HepG2 (cell line): ENCODE data around the gene CKLF. TPM values are rescaled to one million over a fixed set of nuclear protein-coding genes. Genes with fewer than 3 reads are reported as not detected.

Experiments
- CAMTA2 ChIP-seq: sonication (generic); formaldehyde crosslinking; IDR thresholded peaks from 2 replicates; pipeline ENCODE4 v1.4.0; 2020; ENCODE audit warnings: mild to moderate bottlenecking, missing genetic modification reagents, borderline replicate concordance
- MATR3 ChIP-seq: sonication (generic); formaldehyde crosslinking; IDR thresholded peaks from 2 replicates; pipeline ENCODE4 v1.4.0; 2020; ENCODE audit warnings: missing genetic modification reagents
- MIXL1 ChIP-seq: IDR thresholded peaks from 2 replicates; pipeline ENCODE4 v1.6.1; 2016
- NR1H2 ChIP-seq: sonication (generic); formaldehyde crosslinking; IDR thresholded peaks from 2 replicates; pipeline ENCODE4 v1.8.1; 2022; ENCODE audit warnings: low read depth, missing genetic modification reagents, borderline replicate concordance
- PAWR ChIP-seq: sonication (generic); formaldehyde crosslinking; IDR thresholded peaks from 2 replicates; pipeline ENCODE4 v1.4.0; 2020; ENCODE audit warnings: missing genetic modification reagents, mild to moderate bottlenecking, borderline replicate concordance
- RFX3 ChIP-seq: IDR thresholded peaks from 2 replicates; pipeline ENCODE4 v1.6.1; 2016; ENCODE audit warnings: missing biosample characterization, missing genetic modification reagents
- SAP130 ChIP-seq: IDR thresholded peaks from 2 replicates; pipeline ENCODE4 v1.6.1; 2016; ENCODE audit warnings: low read depth
- SIX1 ChIP-seq: sonication (generic); formaldehyde crosslinking; IDR thresholded peaks from 2 replicates; pipeline ENCODE4 v1.4.0; 2020; ENCODE audit warnings: missing genetic modification reagents, borderline replicate concordance
- SKI ChIP-seq: fragments of 450-650 bp; IDR thresholded peaks from one replicate; pipeline ENCODE4 v1.6.1; 2018; ENCODE audit warnings: mild to moderate bottlenecking; ENCODE audit not compliant: partially characterized antibody
- TFAP4 ChIP-seq: sonication (generic); IDR thresholded peaks from 2 replicates; pipeline ENCODE4 v1.6.1; 2016; ENCODE audit warnings: low read depth, borderline replicate concordance
- ZBTB37 ChIP-seq: sonication (generic); formaldehyde crosslinking; IDR thresholded peaks from 2 replicates; pipeline ENCODE4 v1.4.0; 2020; ENCODE audit warnings: mild to moderate bottlenecking, missing genetic modification reagents
- ZNF101 ChIP-seq: sonication (generic); formaldehyde crosslinking; IDR thresholded peaks from 2 replicates; pipeline ENCODE4 v1.4.0; 2020; ENCODE audit warnings: mild to moderate bottlenecking, low read depth, missing genetic modification reagents, borderline replicate concordance
- ZNF121 ChIP-seq: sonication (generic); formaldehyde crosslinking; IDR thresholded peaks from 2 replicates; pipeline ENCODE4 v1.5.0; 2020; ENCODE audit warnings: mild to moderate bottlenecking, missing genetic modification reagents
- ZNF33A ChIP-seq: sonication (generic); formaldehyde crosslinking; IDR thresholded peaks from 2 replicates; pipeline ENCODE4 v1.5.1; 2020; ENCODE audit warnings: missing genetic modification reagents, mild to moderate bottlenecking, moderate library complexity, borderline replicate concordance
- ZNF761 ChIP-seq: sonication (generic); formaldehyde crosslinking; conservative IDR thresholded peaks from 2 replicates; pipeline ENCODE4 v1.4.0; 2020; ENCODE audit warnings: mild to moderate bottlenecking, missing genetic modification reagents
- ZNF776 ChIP-seq: sonication (generic); formaldehyde crosslinking; IDR thresholded peaks from 2 replicates; pipeline ENCODE4 v1.4.0; 2020; ENCODE audit warnings: mild to moderate bottlenecking, missing genetic modification reagents
- polyA plus RNA-seq, 8 experiments: library from polyadenylated mRNA; depleted of rRNA in 3 of 8; stranded (reverse) in 7 of 8; unstranded in 1 of 8; fragments of >200 nt; fragmentation: Illumina TruSeq in 4 of 8; extraction: Trizol in 4 of 8; gene quantifications; 2 replicates each; pipeline versions ENCODE4 v1.2.1 to v1.2.3, GENCODE V29; 2011 to 2016; ENCODE audit warnings: low read depth in 4 of 8, missing spikeins in 1 of 8, mixed read lengths in 1 of 8; ENCODE audit not compliant: insufficient read depth in 1 of 8
- total RNA-seq, 5 experiments: library from RNA; depleted of rRNA; stranded (reverse); fragments of >200 nt; fragmentation: Illumina TruSeq; extraction: Trizol; gene quantifications; 2 replicates each; pipeline ENCODE4 v1.2.3, GENCODE V29; 2016; ENCODE audit warnings: low read depth in 1 of 5
- TF ChIP-seq, protein P1 (sequence below): sonication (generic); formaldehyde crosslinking; IDR thresholded peaks from 2 replicates; pipeline ENCODE4 v1.5.0; 2020; ENCODE audit warnings: missing genetic modification reagents
- TF ChIP-seq, protein P2 (sequence below): sonication (generic); formaldehyde crosslinking; IDR thresholded peaks from 2 replicates; pipeline ENCODE4 v1.4.0; 2020; ENCODE audit warnings: missing genetic modification reagents
- TF ChIP-seq, protein P3 (sequence below): sonication (generic); formaldehyde crosslinking; IDR thresholded peaks from 2 replicates; pipeline ENCODE4 v1.5.0; 2020; ENCODE audit warnings: missing genetic modification reagents, mild to moderate bottlenecking, borderline replicate concordance
- TF ChIP-seq, protein P4 (sequence below): sonication (generic); formaldehyde crosslinking; IDR thresholded peaks from 2 replicates; pipeline ENCODE4 v1.4.0; 2020; ENCODE audit warnings: missing genetic modification reagents
- TF ChIP-seq, protein P5 (sequence below): sonication (generic); formaldehyde crosslinking; conservative IDR thresholded peaks from 2 replicates; pipeline ENCODE4 v1.8.1; 2023; ENCODE audit warnings: missing genetic modification reagents

CKLF gene
- total and polyA plus RNA-seq, 2 of the 13 experiments (the other 11 are each of a cell fraction or from before 2014, with no cell fraction given) = 120 to 167 TPM

DNA sequence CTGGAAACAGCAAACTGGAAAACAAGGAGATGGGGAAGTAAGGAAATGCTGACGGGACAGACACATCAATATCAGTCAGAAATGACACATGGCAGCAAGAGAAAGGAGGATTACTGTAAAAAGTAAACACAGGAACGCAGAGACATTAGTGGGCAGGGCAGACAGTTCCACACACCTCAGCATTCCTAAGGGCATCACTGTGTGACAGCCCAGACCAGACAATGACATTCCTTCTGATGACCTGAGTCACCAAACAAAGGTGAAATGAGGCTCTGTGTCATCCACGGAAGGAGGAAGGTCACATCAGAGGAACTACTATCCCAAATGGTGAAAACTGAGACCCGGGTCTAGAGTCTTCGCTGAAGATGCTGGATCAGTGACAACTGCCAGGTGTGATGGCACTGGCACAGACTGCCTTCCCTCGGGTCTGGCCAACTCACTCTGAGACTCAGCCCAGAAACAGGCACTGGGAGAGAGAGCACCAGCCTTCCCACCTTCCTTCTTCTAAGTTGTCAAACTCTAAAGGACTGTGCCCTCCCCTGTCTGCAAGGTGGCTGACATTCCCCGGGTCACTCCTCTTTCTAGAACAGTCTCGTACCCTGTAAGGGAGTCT, 39.2 kb upstream of the CKLF start (continued):
- TF ChIP-seq ZBTB37 (CRISPR knock-in tag) (no peak), ZNF121 (CRISPR knock-in tag) (no peak), NR1H2 (no peak), SAP130 (peak; percentile 84), ZNF101 (CRISPR knock-in tag) (no peak), SKI (peak; percentile 70), MATR3 (no peak), RFX3 (CRISPR knock-in tag) (no peak), PAWR (no peak), ZNF33A (CRISPR knock-in tag) (no peak), TFAP4 (no peak; the same call in 1 of the 2 replicates), SIX1 (no peak), MIXL1 (CRISPR knock-in tag) (0 out of 2 replicates have a peak, but pooled peaks have one; percentile 16), CAMTA2 (CRISPR knock-in tag) (no peak), ZNF761 (CRISPR knock-in tag) (no peak), ZNF776 (no peak)
- TF ChIP-seq, protein P1, sequence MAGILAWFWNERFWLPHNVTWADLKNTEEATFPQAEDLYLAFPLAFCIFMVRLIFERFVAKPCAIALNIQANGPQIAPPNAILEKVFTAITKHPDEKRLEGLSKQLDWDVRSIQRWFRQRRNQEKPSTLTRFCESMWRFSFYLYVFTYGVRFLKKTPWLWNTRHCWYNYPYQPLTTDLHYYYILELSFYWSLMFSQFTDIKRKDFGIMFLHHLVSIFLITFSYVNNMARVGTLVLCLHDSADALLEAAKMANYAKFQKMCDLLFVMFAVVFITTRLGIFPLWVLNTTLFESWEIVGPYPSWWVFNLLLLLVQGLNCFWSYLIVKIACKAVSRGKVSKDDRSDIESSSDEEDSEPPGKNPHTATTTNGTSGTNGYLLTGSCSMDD = no peak
- TF ChIP-seq, protein P2, sequence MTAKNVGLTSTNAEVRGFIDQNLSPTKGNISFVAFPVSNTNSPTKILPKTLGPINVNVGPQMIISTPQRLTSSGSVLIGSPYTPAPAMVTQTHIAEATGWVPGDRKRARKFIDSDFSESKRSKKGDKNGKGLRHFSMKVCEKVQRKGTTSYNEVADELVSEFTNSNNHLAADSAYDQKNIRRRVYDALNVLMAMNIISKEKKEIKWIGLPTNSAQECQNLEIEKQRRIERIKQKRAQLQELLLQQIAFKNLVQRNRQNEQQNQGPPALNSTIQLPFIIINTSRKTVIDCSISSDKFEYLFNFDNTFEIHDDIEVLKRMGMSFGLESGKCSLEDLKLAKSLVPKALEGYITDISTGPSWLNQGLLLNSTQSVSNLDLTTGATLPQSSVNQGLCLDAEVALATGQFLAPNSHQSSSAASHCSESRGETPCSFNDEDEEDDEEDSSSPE = no peak; the same call in 1 of the 2 replicates
- TF ChIP-seq, protein P3, sequence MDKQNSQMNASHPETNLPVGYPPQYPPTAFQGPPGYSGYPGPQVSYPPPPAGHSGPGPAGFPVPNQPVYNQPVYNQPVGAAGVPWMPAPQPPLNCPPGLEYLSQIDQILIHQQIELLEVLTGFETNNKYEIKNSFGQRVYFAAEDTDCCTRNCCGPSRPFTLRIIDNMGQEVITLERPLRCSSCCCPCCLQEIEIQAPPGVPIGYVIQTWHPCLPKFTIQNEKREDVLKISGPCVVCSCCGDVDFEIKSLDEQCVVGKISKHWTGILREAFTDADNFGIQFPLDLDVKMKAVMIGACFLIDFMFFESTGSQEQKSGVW = no peak
- TF ChIP-seq, protein P4, sequence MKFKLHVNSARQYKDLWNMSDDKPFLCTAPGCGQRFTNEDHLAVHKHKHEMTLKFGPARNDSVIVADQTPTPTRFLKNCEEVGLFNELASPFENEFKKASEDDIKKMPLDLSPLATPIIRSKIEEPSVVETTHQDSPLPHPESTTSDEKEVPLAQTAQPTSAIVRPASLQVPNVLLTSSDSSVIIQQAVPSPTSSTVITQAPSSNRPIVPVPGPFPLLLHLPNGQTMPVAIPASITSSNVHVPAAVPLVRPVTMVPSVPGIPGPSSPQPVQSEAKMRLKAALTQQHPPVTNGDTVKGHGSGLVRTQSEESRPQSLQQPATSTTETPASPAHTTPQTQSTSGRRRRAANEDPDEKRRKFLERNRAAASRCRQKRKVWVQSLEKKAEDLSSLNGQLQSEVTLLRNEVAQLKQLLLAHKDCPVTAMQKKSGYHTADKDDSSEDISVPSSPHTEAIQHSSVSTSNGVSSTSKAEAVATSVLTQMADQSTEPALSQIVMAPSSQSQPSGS (CRISPR knock-in tag) = no peak
- TF ChIP-seq, protein P5, sequence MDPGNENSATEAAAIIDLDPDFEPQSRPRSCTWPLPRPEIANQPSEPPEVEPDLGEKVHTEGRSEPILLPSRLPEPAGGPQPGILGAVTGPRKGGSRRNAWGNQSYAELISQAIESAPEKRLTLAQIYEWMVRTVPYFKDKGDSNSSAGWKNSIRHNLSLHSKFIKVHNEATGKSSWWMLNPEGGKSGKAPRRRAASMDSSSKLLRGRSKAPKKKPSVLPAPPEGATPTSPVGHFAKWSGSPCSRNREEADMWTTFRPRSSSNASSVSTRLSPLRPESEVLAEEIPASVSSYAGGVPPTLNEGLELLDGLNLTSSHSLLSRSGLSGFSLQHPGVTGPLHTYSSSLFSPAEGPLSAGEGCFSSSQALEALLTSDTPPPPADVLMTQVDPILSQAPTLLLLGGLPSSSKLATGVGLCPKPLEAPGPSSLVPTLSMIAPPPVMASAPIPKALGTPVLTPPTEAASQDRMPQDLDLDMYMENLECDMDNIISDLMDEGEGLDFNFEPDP = no peak
